ENCODE data around the gene DNAH10. TPM values are rescaled to one million over a fixed set of nuclear protein-coding genes. Genes with fewer than 3 reads are reported as not detected.

The DNAH10 gene
- total and polyA plus RNA-seq, 2 of the 4 experiments (the other 2 are of a cell fraction): 0.18 to 0.22 TPM

DNA sequence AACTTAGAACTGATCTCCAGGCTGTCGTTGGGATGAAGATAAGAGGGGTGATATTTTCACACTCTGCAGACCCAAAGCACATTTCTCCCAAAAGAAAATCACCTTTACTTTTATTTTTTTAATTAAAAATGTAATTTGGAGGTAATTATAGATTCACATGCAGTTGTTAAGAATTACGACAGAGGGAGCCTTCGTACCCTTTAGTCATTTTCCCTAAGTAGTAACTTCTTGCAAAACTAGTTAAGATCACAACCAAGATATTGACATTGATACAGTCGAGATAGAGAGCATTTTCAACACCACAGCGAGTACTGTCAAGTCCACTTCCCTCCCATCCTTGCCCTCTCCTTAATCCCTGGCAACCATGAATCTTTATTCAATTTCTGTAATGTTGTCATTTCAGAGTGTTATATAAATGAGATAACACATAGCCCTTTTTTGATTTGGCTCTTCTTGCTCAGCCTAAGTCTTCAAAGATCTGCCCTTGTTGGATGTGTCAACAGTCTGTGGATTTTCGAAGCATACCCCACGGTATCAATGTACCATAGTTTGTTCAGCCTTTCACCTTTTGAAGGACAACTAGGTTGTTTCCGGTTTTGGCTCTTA, 39.6 kb downstream of the DNAH10 start:
- Histone ChIP-seq H3K9ac (ENCODE audit: low read depth, low read length) (no peak overlapping the region), H2AK9ac (replicated peaks; ENCODE audit: low read depth, low read length, poor library complexity) (no peak overlapping the region), H3K56ac (ENCODE audit: extremely low read depth, insufficient read depth, low read length) (no peak overlapping the region), H2AFZ (replicated peaks; ENCODE audit: low read length, poor library complexity) (no peak overlapping the region), H3K4me2 (ENCODE audit: low read depth, low read length) (no peak overlapping the region), H3K4me1 (ENCODE audit: control insufficient read depth, insufficient read depth, low read length) (no peaks in the 10 kb centered on the region), H3K36me3 (ENCODE audit: control insufficient read depth, insufficient read depth, low read length) (no peaks in the 10 kb centered on the region), H4K20me1 (ENCODE audit: insufficient read depth, low read length) (no peaks in the 10 kb centered on the region), H4K91ac (ENCODE audit: insufficient read depth, low read depth, low read length) (no peak overlapping the region), H2BK15ac (ENCODE audit: low read depth, low read length) (no peak overlapping the region), H4K5ac (ENCODE audit: low read depth, low read length) (no peak overlapping the region), H2BK120ac (ENCODE audit: low read depth, low read length) (no peak overlapping the region), H3K9me3 (ENCODE audit: control insufficient read depth, insufficient read depth, low read length) (no peaks in the 10 kb centered on the region), H3K18ac (ENCODE audit: low read depth, low read length) (no peak overlapping the region), H3K27me3 (ENCODE audit: control insufficient read depth, insufficient read depth, low read length) (peaks cover 12% of the 10 kb centered on the region), H3K9me1 (ENCODE audit: insufficient read depth, low read length) (no peaks in the 10 kb centered on the region), H3K4me3 (ENCODE audit: insufficient read depth, low read depth, low read length) (no peak overlapping the region), H3K23ac (ENCODE audit: low read depth, low read length) (no peak overlapping the region), H2BK5ac (ENCODE audit: low read depth, low read length, poor library complexity, severe bottlenecking) (no peak overlapping the region), H3K14ac (replicated peaks; ENCODE audit: low read depth, low read length) (no peak overlapping the region), H3K4ac (ENCODE audit: low read depth, low read length) (no peak overlapping the region), H3K79me1 (ENCODE audit: low read depth in 1 of 2, low read length in 2 of 2) (no peaks in the 10 kb centered on the region), H3K27ac (ENCODE audit: insufficient read depth, low read length) (no peak overlapping the region), H4K8ac (ENCODE audit: low read depth in 2 of 2, low read length in 2 of 2) (no peak overlapping the region), H2BK20ac (ENCODE audit: low read depth, low read length) (no peak overlapping the region), H2AK5ac (ENCODE audit: low read depth, low read length) (no peak overlapping the region)
- dilution Hi-C loops (cut with HindIII; ENCODE audit: low sequenced_read_pairs, unreplicated experiment) (no loop called here), in situ Hi-C loops (cut with MboI; ENCODE audit: low sequenced_read_pairs) (no loop called here), intact Hi-C loops (cut with micrococcal nuclease) (loop anchor here (1.0 kb wide), 2 partner anchors 183 to 231 kb away; no protein-coding TSS in a partner anchor)
- 80% methylated on average over 1 of the region's 8 CpGs; no CpG with 5 or more reads in 1 of the 2 experiments for WGBS, 2 experiments (ENCODE audit: extremely low coverage in 2 of 2, insufficient read length in 1 of 2)
- POLR2A ChIA-PET (ENCODE audit: unreplicated experiment): no interaction called here
- ATAC-seq (ENCODE audit: low read depth) (no peak; the same call in 1 of the 2 replicates), DNase-seq (peak; percentile 53)
- CTCF ChIA-PET: no interaction called here
- TF ChIP-seq MAFK (IDR thresholded peaks at IDR 0.05; ENCODE audit: low read depth, low read length): no peak
- TF ChIP-seq, protein P1, sequence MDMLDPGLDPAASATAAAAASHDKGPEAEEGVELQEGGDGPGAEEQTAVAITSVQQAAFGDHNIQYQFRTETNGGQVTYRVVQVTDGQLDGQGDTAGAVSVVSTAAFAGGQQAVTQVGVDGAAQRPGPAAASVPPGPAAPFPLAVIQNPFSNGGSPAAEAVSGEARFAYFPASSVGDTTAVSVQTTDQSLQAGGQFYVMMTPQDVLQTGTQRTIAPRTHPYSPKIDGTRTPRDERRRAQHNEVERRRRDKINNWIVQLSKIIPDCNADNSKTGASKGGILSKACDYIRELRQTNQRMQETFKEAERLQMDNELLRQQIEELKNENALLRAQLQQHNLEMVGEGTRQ (IDR thresholded peaks at IDR 0.05; ENCODE audit: low read depth, low read length): no peak
- peak; percentile 39 for TF ChIP-seq CEBPB (IDR thresholded peaks at IDR 0.05; ENCODE audit: low read depth, low read length)
- TF ChIP-seq FOS (IDR thresholded peaks at IDR 0.05; ENCODE audit: low read depth, low read length): no peak
- TF ChIP-seq RAD21 (IDR thresholded peaks at IDR 0.05; ENCODE audit: low read length): peak; percentile 66
- TF ChIP-seq MAZ (IDR thresholded peaks at IDR 0.05; ENCODE audit: borderline replicate concordance, low read depth, low read length): no peak
- TF ChIP-seq SMC3 (IDR thresholded peaks at IDR 0.05; ENCODE audit: low read depth, low read length): peak; percentile 83
- TF ChIP-seq CHD1 (IDR thresholded peaks at IDR 0.05; ENCODE audit: low read depth, low read length): no peak
- no peak for TF ChIP-seq RCOR1 (IDR thresholded peaks at IDR 0.05; ENCODE audit: insufficient replicate concordance, low read length)
- no peak for TF ChIP-seq POLR2A (IDR thresholded peaks at IDR 0.05; ENCODE audit: low read depth, low read length)
- TF ChIP-seq BHLHE40 (IDR thresholded peaks at IDR 0.05; ENCODE audit: low read depth, low read length): no peak
- no peak for TF ChIP-seq ELK1 (IDR thresholded peaks at IDR 0.05; ENCODE audit: borderline replicate concordance, low read depth, low read length)
- no peak for TF ChIP-seq NFE2L2 (IDR thresholded peaks at IDR 0.05; ENCODE audit: low read depth, low read length)
- TF ChIP-seq RFX5 (IDR thresholded peaks at IDR 0.05; ENCODE audit: low read depth, low read length): no peak
- TF ChIP-seq MXI1 (IDR thresholded peaks at IDR 0.05; ENCODE audit: borderline replicate concordance, low read depth, low read length): no peak
- peak; percentile 65 for TF ChIP-seq CTCF (conservative IDR thresholded peaks at IDR 0.05; ENCODE audit: low read depth, low read length)
- BruUV-seq (replicated peaks): no TSS peak
